Kidney (tissue), 14 donors: ENCODE data around the gene CREB3L2. TPM values are rescaled to one million over a fixed set of nuclear protein-coding genes. Genes with fewer than 3 reads are reported as not detected.
"Not testable (repeated sequence)": the region's sequence is repeated elsewhere in the genome, so short reads cannot be mapped to it uniquely, and the experiment has no call there.

Source experiments
- DNase-seq, 5 donors: peaks; one replicate each; pipeline ENCODE4 v3.0.0-alpha.2; 2013 to 2020
- FAIRE-seq: peaks from 2 replicates; lab custom pipeline; 2012; peaks lifted over from hg19 to GRCh38; lab: Jason Lieb, UNC
- H3K27ac ChIP-seq, 2 donors: one replicate each; pipeline ENCODE4 v1.7.0; 2013; ENCODE audit warnings: low read depth in 2 of 2, low read length in 2 of 2, inconsistent platforms in 1 of 2
- H3K27me3 ChIP-seq: one replicate; pipeline ENCODE4 v1.7.1; 2013; ENCODE audit warnings: low read length, inconsistent platforms; ENCODE audit not compliant: control insufficient read depth, insufficient read depth
- H3K36me3 ChIP-seq, 3 donors: one replicate each; pipeline versions ENCODE4 v1.7.0 to v1.7.1; 2013; ENCODE audit warnings: low read length in 3 of 3, control low read depth in 1 of 3, inconsistent platforms in 1 of 3; ENCODE audit not compliant: insufficient read depth in 3 of 3, control insufficient read depth in 2 of 3
- H3K4me1 ChIP-seq, 3 donors: one replicate each; pipeline versions ENCODE4 v1.7.0 to v1.7.1; 2013; ENCODE audit warnings: low read length in 3 of 3, inconsistent platforms in 1 of 3, low read depth in 1 of 3; ENCODE audit not compliant: control insufficient read depth in 2 of 3, insufficient read depth in 2 of 3
- H3K4me3 ChIP-seq, 3 donors: one replicate each; pipeline versions ENCODE4 v1.7.0 to v1.8.1; 2013; ENCODE audit warnings: low read length in 3 of 3, control low read depth in 1 of 3, inconsistent platforms in 1 of 3
- H3K9ac ChIP-seq, 3 donors: one replicate each; pipeline versions ENCODE4 v1.7.0 to v1.7.1; 2013; ENCODE audit warnings: low read length in 3 of 3, control low read depth in 1 of 3, inconsistent platforms in 1 of 3
- H3K9me3 ChIP-seq, 3 donors: one replicate each; pipeline versions ENCODE4 v1.7.0 to v1.7.1; 2013; ENCODE audit warnings: low read length in 3 of 3, control low read depth in 1 of 3, inconsistent platforms in 1 of 3; ENCODE audit not compliant: control insufficient read depth in 2 of 3, insufficient read depth in 1 of 3
- CTCF ChIP-seq: IDR thresholded peaks from 3 replicates; pipeline ENCODE4 v1.5.1; 2012; ENCODE audit warnings: mild to moderate bottlenecking, moderate library complexity, borderline replicate concordance; ENCODE audit not compliant: insufficient read depth; ENCODE audit errors: extremely low read depth
- intact Hi-C: fragments of 100-400 bp; cut with DNase I; formaldehyde crosslinking; loops from one replicate; pipeline ENCODE4 v1.11.1; 2022
- polyA plus RNA-seq: library from polyadenylated mRNA; stranded (reverse); fragments of 350-450 nt; fragmentation: Illumina TruSeq; extraction: RNeasy Lipid Tissue Mini Kit (QIAGEN cat#74804); gene quantifications from one replicate; pipeline ENCODE4 v1.2.3, GENCODE V29; 2014; ENCODE audit warnings: low read depth, low replicate concordance; ENCODE audit not compliant: insufficient read depth
- total RNA-seq: library from RNA; stranded (reverse); fragmentation: NEBNext Ultra II Directional; extraction: Animal tissue kit (Norgen Biotek cat#: 25700); gene quantifications from one replicate; pipeline ENCODE4 v1.2.1, GENCODE V29; 2021
- donor health status: control.
- donor health status: control.
- donor health status: control.
- donor health status: control.
- donor health status: control.
- donor health status: DM: yes; HTN: yes; CAD: no.
- donor health status: Normal renal cell carcinoma (clear cell type).

The CREB3L2 gene
- total and polyA plus RNA-seq, 2 donors from 2014 or later: 18.5 to 114 TPM

- no peak for TF ChIP-seq CTCF
- DNase-seq (peak in 1 of 5 donors; percentile 42), FAIRE-seq (no peak)
- no peak overlapping the region for H3K9ac ChIP-seq
- peaks cover 0 to 32% (median 26%) of the 10 kb centered on the region in 3 donors for H3K4me1 ChIP-seq
- H3K36me3 ChIP-seq: no peaks in the 10 kb centered on the region
- intact Hi-C loops: no loop called here
- no peaks in the 10 kb centered on the region for H3K9me3 ChIP-seq
- no peaks in the 10 kb centered on the region for H3K27me3 ChIP-seq
- peak overlapping the region in 1 of 2 donors; percentile 1 for H3K27ac ChIP-seq
- H3K4me3 ChIP-seq: no peak overlapping the region
These were observed 16.5 kb downstream of the CREB3L2 start for GRCh38 chr7:137985253-137985896.

DNA sequence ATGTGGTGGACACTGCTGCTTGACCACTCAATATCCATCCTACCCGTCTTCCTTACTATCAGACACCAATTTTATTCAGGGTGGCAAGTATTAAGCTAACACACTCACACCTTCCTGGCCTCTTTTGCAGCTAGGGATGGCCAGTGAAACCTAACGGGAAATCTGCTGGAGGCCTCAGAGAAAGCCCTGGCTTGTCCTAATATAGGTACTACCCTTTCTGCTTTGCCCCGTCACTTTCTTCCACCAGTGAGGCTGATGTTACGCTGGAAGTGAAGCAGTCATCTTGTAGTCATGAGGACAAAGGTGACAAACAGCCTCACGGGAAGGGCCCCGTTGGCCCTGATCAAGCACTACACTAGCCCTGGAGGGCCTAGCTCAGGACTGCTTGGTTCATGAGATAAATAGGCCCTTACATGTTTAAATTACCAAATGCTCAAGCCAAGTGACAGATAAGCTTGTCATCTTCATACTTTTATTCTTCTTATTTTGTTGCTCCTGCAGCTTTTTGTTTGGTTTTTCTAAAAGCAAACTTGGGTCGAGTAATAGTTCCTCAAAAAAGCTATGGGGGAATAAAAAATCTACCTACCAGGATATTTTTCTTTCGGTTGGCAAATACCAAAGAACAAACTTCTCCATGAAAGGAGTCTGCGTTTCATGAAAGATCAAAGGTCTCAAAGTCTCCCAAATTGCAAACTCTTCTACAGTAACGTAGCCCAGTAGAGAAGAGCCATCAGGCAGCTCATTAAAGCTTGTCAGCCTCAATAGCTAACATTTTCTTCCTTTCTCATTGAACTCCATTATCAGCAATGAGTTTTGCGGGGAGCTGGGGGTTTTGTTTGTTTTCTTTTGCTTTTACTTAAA, 17.5 kb downstream of the CREB3L2 start:
- H3K4me1 ChIP-seq: peaks cover 0 to 30% (median 26%) of the 10 kb centered on the region in 3 donors

DNA sequence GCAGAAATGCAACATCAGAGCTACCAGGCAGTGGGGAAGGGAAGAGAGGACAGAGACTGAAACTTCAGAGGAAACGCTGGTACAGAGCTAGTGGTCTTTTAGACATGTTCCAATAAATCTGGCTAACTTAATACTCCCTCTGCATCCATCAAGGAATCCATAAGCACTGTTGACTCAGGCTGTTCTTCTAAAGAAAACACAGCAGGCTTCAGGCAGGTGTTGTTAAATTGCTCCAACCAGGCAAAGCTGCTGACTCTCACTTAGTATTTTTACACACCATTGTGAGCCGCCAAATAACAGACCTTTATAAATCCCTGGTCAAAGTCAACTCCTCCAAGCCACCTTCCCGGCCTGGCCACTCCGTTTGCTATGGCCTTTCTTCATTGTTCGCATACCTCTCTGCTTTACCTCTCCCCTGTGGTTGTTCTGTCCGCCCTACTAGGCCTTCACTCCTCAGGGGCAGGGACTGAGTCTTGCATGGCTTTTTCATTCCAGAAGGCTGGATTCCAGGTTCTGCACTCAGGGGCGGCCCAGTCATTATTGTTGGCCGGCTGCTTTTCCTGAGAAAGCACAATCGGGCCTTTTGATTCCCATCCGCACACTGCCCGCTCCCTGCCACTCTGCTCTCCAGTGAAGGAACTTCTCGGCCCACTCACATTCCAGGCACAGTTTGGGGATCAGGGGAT, 18.4 kb downstream of the CREB3L2 start:
- no peak for TF ChIP-seq CTCF
- no peaks in the 10 kb centered on the region for H3K9me3 ChIP-seq
- no peaks in the 10 kb centered on the region for H3K27me3 ChIP-seq
- peak overlapping the region; percentile 35 to 45 for H3K27ac ChIP-seq
- H3K4me3 ChIP-seq: no peak overlapping the region
- H3K4me1 ChIP-seq: peaks cover 0 to 32% (median 25%) of the 10 kb centered on the region in 3 donors
- intact Hi-C loops: no loop called here
- no peaks in the 10 kb centered on the region for H3K36me3 ChIP-seq
- FAIRE-seq (no peak), DNase-seq (peak in 1 of 5 donors; percentile 48)
- no peak overlapping the region for H3K9ac ChIP-seq

More for the DNA sequence above, 17.5 kb downstream of the CREB3L2 start:
- DNase-seq (no peak), FAIRE-seq (no peak)
- H3K36me3 ChIP-seq: no peaks in the 10 kb centered on the region
- TF ChIP-seq CTCF: no peak
- no peak overlapping the region for H3K4me3 ChIP-seq
- no peaks in the 10 kb centered on the region for H3K9me3 ChIP-seq
- H3K27me3 ChIP-seq: no peaks in the 10 kb centered on the region
- peak overlapping the region in 1 of 2 donors; percentile 38 for H3K27ac ChIP-seq
- intact Hi-C loops: no loop called here
- no peak overlapping the region for H3K9ac ChIP-seq

GRCh38 chr7:137982394-137982793, 19.5 kb downstream of the CREB3L2 start:
- intact Hi-C loops, H3K9ac ChIP-seq, H3K27ac ChIP-seq, H3K36me3 ChIP-seq, H3K27me3 ChIP-seq, H3K4me3 ChIP-seq, FAIRE-seq, H3K9me3 ChIP-seq, DNase-seq: not testable (repeated sequence)
- H3K4me1 ChIP-seq: peaks cover 0 to 29% (median 17%) of the 10 kb centered on the region in 3 donors
